Stimulated activated CD8-positive, alpha-beta memory T cell treated with anti-CD3 and anti-CD28 coated beads, Interleukin-7, amount 100 ng/mL, for 1 hour (primary cell): ENCODE results near the gene TMEM121.

Experiments
- DNase-seq, 2 donors: peaks; one replicate each; pipeline ENCODE4 v3.0.0-alpha.2; 2020; ENCODE audit warnings: low read depth in 2 of 2

The TMEM121 gene

GRCh38 chr14:105525861-105526775 is at the start of gene TMEM121:
Gene TMEM121, plus strand, starts transcription at chr14:105526583. Its CDS starts 2,252 bp downstream, at chr14:105528835.
- no peak for DNase-seq

GRCh38 chr14:105476831-105477659 is 49.3 kb upstream of the TMEM121 start:
- no peak for DNase-seq

- DNase-seq, result no peak
These were observed 48.6 kb upstream of the TMEM121 start for GRCh38 chr14:105477660-105478397.

- no peak for DNase-seq
These were observed 47.8 kb upstream of the TMEM121 start for GRCh38 chr14:105478398-105479251.

GRCh38 chr14:105479431-105480158 is 46.8 kb upstream of the TMEM121 start:
- DNase-seq, result no peak

GRCh38 chr14:105480199-105480746 is 46.1 kb upstream of the TMEM121 start:
- no peak for DNase-seq

- DNase-seq, result peak; percentile 74 to 88
These were observed 45.3 kb upstream of the TMEM121 start for GRCh38 chr14:105480807-105481801.

- DNase-seq, result peak; percentile 83 to 85
These were observed 44.4 kb upstream of the TMEM121 start for GRCh38 chr14:105481886-105482457.

GRCh38 chr14:105482486-105483110 is 43.8 kb upstream of the TMEM121 start:
- DNase-seq, result no peak

GRCh38 chr14:105483300-105484068 is 42.9 kb upstream of the TMEM121 start:
- no peak for DNase-seq

GRCh38 chr14:105484069-105484996 is 42.0 kb upstream of the TMEM121 start:
- DNase-seq, result no peak

- no peak for DNase-seq
These were observed 41.4 kb upstream of the TMEM121 start for GRCh38 chr14:105484997-105485393.

- DNase-seq, result no peak
These were observed 40.6 kb upstream of the TMEM121 start for GRCh38 chr14:105485739-105486162.

GRCh38 chr14:105486163-105486973 is 40.0 kb upstream of the TMEM121 start, which contains the start of gene CRIP1:
Gene CRIP1, plus strand, starts transcription at chr14:105486886. Its CDS starts 374 bp downstream, at chr14:105487260.
- DNase-seq, result no peak

- DNase-seq, result peak in 1 of 2 donors; percentile 48
These were observed 39.4 kb upstream of the TMEM121 start for GRCh38 chr14:105486974-105487448.
